Thoracic aorta (tissue), 2 donors: ENCODE results near the gene CIZ1. TPM values are rescaled to one million over a fixed set of nuclear protein-coding genes. Genes with fewer than 3 reads are reported as not detected.

Experiments used
- ATAC-seq: fragments of 150-250 bp; one replicate; pipeline ENCODE4 v1.8.0; 2017; ENCODE audit warnings: low read depth; ENCODE audit not compliant: insufficient number of reproducible peaks, low FRiP score
- DNase-seq: peaks from one replicate; pipeline ENCODE4 v3.0.0-alpha.2; 2020; ENCODE audit warnings: low spot score
- H3K27ac ChIP-seq, 2 donors: fragments of 200-600 bp; sonication (generic); 1 replicate in 1 of 2; 2 replicates in 1 of 2; pipeline ENCODE4 v1.5.1; 2016; ENCODE audit warnings: mild to moderate bottlenecking in 2 of 2, moderate library complexity in 2 of 2
- H3K27me3 ChIP-seq: fragments of 200-600 bp; sonication (generic); replicated peaks from 2 replicates; pipeline ENCODE4 v1.6.0; 2016; ENCODE audit warnings: mild to moderate bottlenecking; ENCODE audit not compliant: insufficient read depth
- H3K36me3 ChIP-seq: fragments of 200-600 bp; sonication (generic); one replicate; pipeline ENCODE4 v1.5.1; 2016
- H3K4me1 ChIP-seq, 2 donors: fragments of 200-600 bp; sonication (generic); 1 replicate in 1 of 2; 2 replicates in 1 of 2; pipeline versions ENCODE4 v1.5.1 to v1.6.0; 2016; ENCODE audit warnings: low read depth in 2 of 2, mild to moderate bottlenecking in 1 of 2; ENCODE audit not compliant: control insufficient read depth in 1 of 2
- H3K4me3 ChIP-seq: fragments of 200-600 bp; sonication (generic); 2 replicates; pipeline ENCODE4 v1.5.1; 2016; ENCODE audit warnings: mild to moderate bottlenecking
- H3K9me3 ChIP-seq: fragments of 200-600 bp; sonication (generic); 2 replicates; pipeline ENCODE4 v1.5.1; 2016
- total RNA-seq, 2 donors: library from RNA; depleted of rRNA; stranded (reverse); fragments of >200 nt; gene quantifications; one replicate each; pipeline versions ENCODE4 v1.1.0 to v1.2.3, GENCODE V29; 2016
- TF ChIP-seq, protein P1 (sequence below): fragments of 200-600 bp; sonication (generic); IDR thresholded peaks from one replicate; pipeline ENCODE4 v1.5.1; 2019; ENCODE audit warnings: antibody characterized with exemption

The CIZ1 gene
- total RNA-seq, 2 donors from 2014 or later, result 68.0 to 86.0 TPM

GRCh38 chr9:128118971-128119665 lies 72.3 kb downstream of the CIZ1 start:
- Histone ChIP-seq H3K4me1 (peaks cover 0 to 8% of the 10 kb centered on the region in 2 donors), H3K4me3 (no peak overlapping the region), H3K27me3 (no peaks in the 10 kb centered on the region), H3K27ac (no peak overlapping the region), H3K9me3 (no peaks in the 10 kb centered on the region), H3K36me3 (peaks cover 17% of the 10 kb centered on the region)
- TF ChIP-seq, protein P1, sequence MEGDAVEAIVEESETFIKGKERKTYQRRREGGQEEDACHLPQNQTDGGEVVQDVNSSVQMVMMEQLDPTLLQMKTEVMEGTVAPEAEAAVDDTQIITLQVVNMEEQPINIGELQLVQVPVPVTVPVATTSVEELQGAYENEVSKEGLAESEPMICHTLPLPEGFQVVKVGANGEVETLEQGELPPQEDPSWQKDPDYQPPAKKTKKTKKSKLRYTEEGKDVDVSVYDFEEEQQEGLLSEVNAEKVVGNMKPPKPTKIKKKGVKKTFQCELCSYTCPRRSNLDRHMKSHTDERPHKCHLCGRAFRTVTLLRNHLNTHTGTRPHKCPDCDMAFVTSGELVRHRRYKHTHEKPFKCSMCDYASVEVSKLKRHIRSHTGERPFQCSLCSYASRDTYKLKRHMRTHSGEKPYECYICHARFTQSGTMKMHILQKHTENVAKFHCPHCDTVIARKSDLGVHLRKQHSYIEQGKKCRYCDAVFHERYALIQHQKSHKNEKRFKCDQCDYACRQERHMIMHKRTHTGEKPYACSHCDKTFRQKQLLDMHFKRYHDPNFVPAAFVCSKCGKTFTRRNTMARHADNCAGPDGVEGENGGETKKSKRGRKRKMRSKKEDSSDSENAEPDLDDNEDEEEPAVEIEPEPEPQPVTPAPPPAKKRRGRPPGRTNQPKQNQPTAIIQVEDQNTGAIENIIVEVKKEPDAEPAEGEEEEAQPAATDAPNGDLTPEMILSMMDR, result no peak
- no peak for DNase-seq
- no peak for ATAC-seq

GRCh38 chr9:128118472-128118857 lies 72.9 kb downstream of the CIZ1 start:
- peaks cover 21% of the 10 kb centered on the region for H3K36me3 ChIP-seq
- no peaks in the 10 kb centered on the region for H3K27me3 ChIP-seq
- H3K4me1 ChIP-seq, result peaks cover 0 to 8% of the 10 kb centered on the region in 2 donors
- TF ChIP-seq, protein P1, result no peak
- no peak overlapping the region for H3K27ac ChIP-seq
- H3K4me3 ChIP-seq, result no peak overlapping the region
- ATAC-seq (no peak), DNase-seq (no peak)
- no peaks in the 10 kb centered on the region for H3K9me3 ChIP-seq

DNA sequence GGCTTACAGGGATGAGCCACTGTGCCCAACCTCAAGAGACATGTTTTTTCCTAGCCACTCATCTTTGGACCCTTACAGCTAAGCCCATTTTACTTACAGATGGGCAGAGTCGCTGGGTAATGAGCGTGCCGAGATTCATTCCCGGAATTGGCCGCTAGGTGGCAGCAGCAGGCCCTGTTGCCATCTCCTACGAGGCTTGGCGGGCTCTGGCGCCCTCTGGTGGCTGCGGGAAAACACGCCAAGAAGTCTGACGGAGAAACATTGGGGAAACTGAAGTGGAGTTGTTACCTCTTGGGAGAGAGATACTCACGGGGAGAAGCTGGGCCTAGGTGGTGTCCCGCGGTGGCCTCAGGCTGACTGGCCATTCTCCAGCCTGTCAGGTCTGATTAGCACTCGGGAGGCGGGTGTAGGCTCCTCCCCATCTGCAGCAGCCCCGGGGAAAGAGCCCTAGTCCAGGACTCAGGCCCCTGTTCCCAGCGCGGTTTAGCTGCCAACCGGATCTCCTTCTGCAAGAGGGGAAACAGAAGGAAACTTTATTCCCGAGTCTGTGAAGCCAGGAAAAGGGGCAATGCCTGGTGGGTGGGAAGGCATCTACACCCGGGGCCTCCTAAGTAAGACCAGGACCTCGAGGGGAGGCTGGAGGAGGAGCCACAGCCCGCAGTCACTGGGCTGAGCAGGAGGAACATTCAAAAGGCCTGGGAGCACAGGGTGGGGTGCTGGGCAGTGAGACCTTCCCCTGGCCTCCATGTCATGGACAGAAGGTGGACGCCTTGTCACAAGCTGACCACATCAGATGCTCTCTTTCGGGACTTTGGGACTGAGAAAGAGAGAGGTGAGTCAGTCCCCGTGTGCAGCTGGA lies 73.5 kb downstream of the CIZ1 start:
- no peak overlapping the region for H3K27ac ChIP-seq

DNA sequence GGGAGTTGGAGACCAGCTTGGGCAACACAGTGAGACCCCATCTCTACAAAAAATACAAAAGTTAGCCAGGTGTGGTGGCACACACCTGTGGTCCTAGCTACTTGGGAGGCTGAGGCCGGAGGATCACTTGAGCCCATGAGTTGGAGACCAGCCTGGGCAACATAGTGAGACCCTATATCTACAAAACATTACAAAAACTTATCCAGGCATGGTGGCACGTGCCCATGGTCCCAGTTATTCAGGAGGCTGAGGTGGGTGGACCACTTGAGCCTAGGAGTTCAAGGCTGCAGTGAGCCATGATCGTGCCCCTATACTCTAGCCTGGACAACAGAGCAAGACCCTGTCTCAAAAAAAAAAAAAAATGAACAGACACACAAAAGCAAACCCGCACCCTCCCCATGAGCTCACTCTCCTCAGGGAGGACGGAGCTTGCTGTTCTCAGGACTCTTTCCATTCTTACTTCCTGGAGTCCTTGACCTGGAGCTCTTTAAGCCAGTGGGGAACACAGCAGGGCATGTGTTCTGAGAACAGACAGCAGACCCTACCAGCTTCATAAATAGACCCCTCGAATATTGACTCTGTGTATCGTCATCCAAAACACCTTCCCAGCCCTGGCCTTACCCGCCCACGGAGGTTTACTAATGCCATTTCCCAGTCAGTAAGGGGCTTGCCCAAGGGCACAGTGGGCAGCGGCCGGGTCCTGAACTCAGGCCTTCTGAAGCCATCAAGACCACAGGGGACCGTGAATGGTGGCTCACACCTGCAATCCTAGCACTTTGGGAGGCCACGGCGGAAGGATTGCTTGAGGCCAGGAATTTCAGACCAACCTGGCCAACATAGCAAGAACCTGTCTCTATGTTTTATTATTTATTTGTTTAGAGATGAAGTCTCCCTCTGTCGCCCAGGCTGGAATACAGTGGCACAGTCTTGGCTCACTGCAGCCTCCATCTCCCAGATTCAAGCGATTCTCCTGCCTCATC lies 75.0 kb downstream of the CIZ1 start:
- TF ChIP-seq, protein P1, result no peak
- peaks cover 7% of the 10 kb centered on the region for H3K36me3 ChIP-seq
- H3K27ac ChIP-seq, result no peak overlapping the region
- H3K4me1 ChIP-seq, result peaks cover 0 to 8% of the 10 kb centered on the region in 2 donors
- H3K9me3 ChIP-seq, result no peaks in the 10 kb centered on the region
- no peaks in the 10 kb centered on the region for H3K27me3 ChIP-seq
- DNase-seq (no peak), ATAC-seq (no peak)
- no peak overlapping the region for H3K4me3 ChIP-seq

More for the DNA sequence above, 73.5 kb downstream of the CIZ1 start:
- TF ChIP-seq, protein P1, result peak; percentile 100
- DNase-seq (peak; percentile 67), ATAC-seq (no peak)
- H3K9me3 ChIP-seq, result no peaks in the 10 kb centered on the region
- H3K4me1 ChIP-seq, result peaks cover 0 to 8% of the 10 kb centered on the region in 2 donors
- peaks cover 20% of the 10 kb centered on the region for H3K36me3 ChIP-seq
- no peaks in the 10 kb centered on the region for H3K27me3 ChIP-seq
- no peak overlapping the region for H3K4me3 ChIP-seq

Other genes with a start within 250 kb of the CIZ1 start
- gene EEIG1, start 210.6 kb downstream of the CIZ1 start, total RNA-seq, result 10 to 100 TPM; 20.4 to 26.5 TPM
- gene NAIF1, start 124.3 kb downstream of the CIZ1 start, total RNA-seq, result 10 to 100 TPM; 11.8 to 21.0 TPM
- 10 to 100 TPM; 30.1 to 33.9 TPM for gene SLC25A25, start 123.3 kb downstream of the CIZ1 start, total RNA-seq
- 10 to 100 TPM; 57.9 to 66.0 TPM for gene PTGES2, start 63.8 kb downstream of the CIZ1 start, total RNA-seq
- not detected for gene LCN2, start 42.1 kb downstream of the CIZ1 start, total RNA-seq
- 100 to 1,000 TPM; 208 to 329 TPM for gene BBLN, start 31.3 kb downstream of the CIZ1 start, total RNA-seq
- gene DNM1, start 11.8 kb upstream of the CIZ1 start, total RNA-seq, result 1 to 10 TPM; 7.2 to 9.7 TPM
- 100 to 1,000 TPM; 115 to 141 TPM for gene GOLGA2, start 84.4 kb upstream of the CIZ1 start, total RNA-seq
- 10 to 100 TPM; 12.0 to 26.8 TPM for gene SWI5, start 84.7 kb upstream of the CIZ1 start, total RNA-seq
- gene TRUB2, start 130.9 kb upstream of the CIZ1 start, total RNA-seq, result 1 to 10 TPM; 7.4 to 8.4 TPM
- 10 to 100 TPM; 28.7 to 40.1 TPM for gene COQ4, start 131.3 kb upstream of the CIZ1 start, total RNA-seq
- gene SLC27A4, start 149.0 kb upstream of the CIZ1 start, total RNA-seq, result 10 to 100 TPM; 20.9 to 36.8 TPM
- gene URM1, start 179.8 kb upstream of the CIZ1 start, total RNA-seq, result 10 to 100 TPM; 25.3 to 71.8 TPM
- 100 to 1,000 TPM in 1 of 2 donors, 10 to 100 TPM in 1; 51.8 to 120 TPM for gene CERCAM, start 229.3 kb upstream of the CIZ1 start, total RNA-seq